NCI-H2107 treated with DMSO at 0.1 percent for 48 hours (cell line): Measurements from ENCODE around the gene KLHL17.

Experiments
- DNase-seq: peaks from one replicate; lab custom pipeline; 2025; ENCODE audit not compliant: unreplicated experiment; lab: John Stamatoyannopoulos, UW

Gene KLHL17

DNA sequence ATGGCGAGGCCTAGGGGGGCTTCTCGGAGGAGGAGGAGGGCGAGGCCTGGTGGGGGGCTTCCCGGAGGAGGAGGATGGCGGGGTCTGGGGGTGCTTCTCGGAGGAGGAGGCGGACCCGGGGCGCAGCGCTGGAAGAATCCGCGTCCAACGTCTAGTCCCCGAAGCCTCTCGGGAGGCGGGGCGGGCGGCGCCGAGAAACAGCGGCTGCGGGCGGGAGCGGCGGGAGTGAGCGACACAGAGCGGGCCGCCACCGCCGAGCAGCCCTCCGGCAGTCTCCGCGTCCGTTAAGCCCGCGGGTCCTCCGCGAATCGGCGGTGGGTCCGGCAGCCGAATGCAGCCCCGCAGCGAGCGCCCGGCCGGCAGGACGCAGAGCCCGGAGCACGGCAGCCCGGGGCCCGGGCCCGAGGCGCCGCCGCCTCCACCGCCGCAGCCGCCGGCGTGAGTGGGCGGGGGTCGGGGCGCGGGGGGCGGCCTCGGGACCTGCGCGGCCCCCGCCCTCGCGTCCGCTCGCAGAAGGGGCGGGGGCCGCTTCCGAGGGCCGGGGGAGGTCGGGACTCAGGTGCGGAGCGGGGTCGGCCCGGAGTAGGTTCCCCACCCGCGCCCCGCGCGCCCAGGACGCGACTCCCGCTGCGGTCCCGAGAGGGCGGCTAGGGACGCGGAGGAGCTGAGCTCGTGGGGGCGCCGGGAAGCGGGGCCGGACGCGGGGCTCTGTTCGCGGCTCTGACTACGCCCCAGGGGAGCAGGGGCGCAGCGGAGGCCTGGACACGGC is at the start of gene KLHL17:
Gene KLHL17, plus strand, starts transcription at position 222 of the 769 bp plus-strand sequence. Its CDS starts 110 bp downstream, at position 332.
- DNase-seq, result no peak

- no peak for DNase-seq
Observed at GRCh38 chr1:910881-911721, 49.3 kb upstream of the KLHL17 start.

DNA sequence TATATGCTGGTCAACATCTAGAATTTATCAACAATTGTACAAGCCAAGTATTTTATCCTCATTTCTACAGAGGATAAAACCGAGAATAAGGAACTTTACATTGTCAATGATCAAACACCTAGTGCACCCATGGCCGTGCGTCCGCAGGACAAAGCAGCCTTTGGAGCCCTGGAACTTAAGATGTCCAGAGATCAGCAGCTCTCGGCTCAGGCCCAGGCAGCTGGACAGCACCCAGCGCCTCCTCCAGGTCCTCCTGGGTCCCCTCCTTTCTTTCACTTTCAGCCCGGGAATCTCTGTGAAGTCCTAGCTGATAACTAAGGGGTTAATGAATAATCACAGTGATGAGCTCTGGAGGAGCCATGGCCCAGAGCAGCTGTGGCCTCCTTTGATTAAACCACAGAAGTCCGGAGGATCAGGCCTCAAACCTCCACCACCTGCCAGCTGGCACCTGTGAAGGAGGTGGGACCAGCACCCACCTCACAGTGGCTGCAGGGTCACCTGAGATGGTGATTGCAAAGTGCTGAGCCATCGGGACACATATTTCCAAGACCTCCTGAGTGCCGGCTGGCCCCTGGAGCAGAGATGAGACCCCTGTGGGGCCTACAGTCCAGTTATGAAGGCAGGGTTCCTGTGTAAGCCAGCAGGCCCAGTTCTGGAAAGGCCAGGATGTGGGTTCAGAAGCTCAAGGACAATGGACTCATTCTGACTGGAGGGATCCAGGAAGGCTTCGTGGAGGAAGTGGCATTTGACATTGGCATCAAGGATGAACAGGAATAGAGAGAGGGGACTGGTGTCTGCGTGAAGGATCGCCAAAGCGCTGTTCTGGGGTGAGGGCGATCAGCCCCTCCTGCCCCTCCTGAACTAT is 48.3 kb upstream of the KLHL17 start:
- no peak for DNase-seq

- no peak for DNase-seq
Observed at GRCh38 chr1:912740-913301, 47.6 kb upstream of the KLHL17 start.

DNA sequence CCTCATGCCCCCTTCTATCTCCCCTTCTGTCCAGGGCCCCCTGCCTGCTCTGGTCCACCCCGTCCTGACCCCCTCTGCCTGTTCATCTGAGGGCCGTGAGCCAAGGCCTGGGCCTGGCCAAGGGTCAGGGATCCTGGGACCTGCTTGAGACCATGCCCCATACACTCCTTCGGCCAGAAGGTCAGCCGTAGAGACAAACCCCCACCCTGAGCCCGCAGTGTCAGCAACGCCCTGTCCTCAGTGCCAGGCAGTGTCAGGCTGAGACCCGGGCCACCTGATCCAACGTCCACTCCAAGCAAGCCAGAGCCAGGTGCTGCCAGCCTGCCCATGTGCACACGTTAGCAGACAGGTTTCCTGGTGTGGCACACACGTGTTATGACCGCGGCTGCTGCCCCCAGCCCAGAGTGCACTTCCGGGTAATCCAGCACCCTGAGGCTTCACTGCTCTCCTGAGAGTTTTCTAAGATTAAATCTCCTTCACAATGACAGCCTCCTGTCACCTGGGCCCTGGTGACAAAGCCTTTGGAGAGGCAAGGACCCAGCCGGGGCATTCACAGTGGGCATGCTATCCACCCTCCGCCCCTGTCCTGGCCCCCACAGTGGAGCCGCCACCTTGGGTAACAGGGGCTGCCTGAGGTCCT is 46.8 kb upstream of the KLHL17 start:
- no peak for DNase-seq

- DNase-seq, result no peak
Observed at GRCh38 chr1:914131-914890, 46.1 kb upstream of the KLHL17 start.

GRCh38 chr1:914891-915280 is 45.5 kb upstream of the KLHL17 start:
- no peak for DNase-seq

GRCh38 chr1:915295-916172 is 44.9 kb upstream of the KLHL17 start:
- DNase-seq, result no peak

DNA sequence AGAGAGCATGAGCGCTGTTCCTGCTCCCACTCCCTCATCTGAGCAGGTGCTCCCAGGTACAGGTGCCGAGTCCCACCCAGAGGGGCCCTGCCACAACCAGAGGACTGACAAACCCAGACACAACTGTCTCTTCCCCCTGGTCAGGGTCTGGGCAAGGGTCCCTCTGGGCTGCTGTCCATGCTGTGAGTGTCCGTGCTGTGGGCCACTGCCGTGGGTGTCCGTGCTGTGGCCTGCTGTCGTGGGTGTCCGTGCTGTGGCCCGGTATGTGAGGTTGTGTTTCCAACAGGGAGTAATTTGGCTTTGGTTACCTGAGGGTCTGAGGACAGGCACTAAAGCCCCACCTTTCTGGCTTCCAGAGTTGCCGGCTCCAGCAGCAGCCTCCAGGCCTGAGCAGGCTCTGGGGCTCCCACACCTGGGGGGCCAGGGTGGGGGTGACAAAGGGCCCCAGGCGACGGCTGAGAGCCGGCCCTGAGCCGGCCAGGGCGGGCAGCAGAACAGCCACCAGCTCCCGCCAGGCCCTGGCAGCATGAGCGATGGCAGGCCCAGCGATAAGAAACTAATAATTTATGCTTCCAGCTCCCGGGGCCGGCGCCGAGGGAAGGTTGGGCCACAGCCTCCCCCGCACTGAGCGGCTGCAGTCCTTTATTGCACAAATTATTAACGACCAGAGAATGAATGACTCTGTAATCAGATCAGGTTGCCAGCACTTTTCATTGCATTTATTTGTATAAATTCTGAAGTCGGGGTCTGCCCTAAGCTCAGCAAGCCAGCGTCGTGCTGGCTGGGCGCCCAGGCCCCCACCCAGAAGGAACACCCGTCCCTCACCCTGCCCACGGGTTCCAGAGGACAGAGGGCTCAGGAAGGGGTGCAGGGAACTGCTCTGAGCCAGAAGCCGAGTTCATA is 44.0 kb upstream of the KLHL17 start:
- no peak for DNase-seq

DNA sequence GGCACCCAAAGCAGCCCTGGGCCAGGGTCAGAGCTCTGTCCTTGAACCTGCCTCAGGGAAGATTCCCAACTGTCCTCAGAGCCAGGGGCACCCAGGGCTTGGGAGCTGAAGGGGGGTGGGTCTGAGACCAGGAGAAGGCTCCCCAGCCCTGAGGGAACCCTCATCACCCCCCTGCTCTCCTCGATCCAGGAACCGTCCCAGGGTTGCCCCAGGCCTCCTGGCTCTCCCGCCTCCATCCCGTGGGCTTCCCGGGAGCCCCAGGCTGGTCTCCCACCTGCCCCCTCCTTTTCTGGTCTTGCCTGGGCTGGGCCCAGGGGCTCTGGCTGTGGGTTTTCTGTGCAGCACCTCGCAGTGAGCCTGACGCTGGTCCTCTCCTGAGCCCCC is 43.3 kb upstream of the KLHL17 start:
- no peak for DNase-seq

GRCh38 chr1:917466-918091 is 42.8 kb upstream of the KLHL17 start:
- DNase-seq, result no peak

GRCh38 chr1:918353-918752 is 42.0 kb upstream of the KLHL17 start:
- DNase-seq, result no peak

GRCh38 chr1:918843-919242 is 41.5 kb upstream of the KLHL17 start:
- DNase-seq, result no peak

DNA sequence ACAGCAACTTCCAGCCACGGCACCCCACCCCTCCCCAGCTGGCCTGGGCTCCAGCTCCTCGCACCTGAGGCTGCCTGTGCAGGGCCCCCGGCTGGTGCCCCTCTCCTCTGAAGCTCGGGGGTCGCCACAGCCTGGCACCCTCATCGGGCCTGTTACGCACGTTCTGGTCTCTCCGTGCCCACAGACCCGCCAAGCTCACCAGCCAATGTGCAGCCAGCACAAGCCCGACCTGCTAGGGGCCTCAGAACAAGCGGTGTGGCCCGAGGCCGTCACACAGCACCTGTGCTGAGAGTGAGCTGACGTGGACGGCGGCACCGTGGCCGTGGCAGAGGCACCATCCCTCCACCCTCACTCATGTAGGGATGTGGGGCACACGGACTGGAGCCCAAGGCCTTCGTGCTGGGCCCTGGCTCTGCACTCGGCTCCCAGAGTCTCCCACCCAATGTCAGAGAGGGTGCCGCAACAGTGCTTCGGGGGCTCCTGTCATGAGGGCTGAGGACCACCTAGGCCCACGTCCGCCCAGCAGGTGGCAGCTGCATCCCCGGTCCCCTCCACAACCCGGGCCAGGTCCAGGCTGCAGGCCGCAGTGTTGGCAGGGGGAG is 41.0 kb upstream of the KLHL17 start:
- no peak for DNase-seq

GRCh38 chr1:920010-920409 is 40.4 kb upstream of the KLHL17 start:
- DNase-seq, result no peak

DNA sequence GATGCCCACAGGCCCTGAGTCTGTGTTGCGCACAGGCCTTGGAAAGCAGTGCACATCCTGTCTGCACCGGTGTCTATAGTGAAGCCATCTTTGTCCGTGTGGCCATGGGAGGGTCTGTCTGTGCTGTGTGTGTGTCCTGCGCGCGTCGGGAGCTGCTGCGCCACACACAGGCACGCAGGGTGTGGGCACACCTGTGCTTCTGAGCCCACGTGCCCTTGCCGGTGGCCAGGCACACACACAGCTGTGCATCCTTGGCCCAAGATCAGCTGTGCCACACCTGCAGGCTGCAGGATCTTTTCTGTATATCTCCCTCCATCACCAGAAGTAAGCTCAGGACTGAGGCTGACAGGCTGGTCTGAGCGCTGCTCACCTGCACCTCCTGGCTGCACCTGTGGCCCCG is 39.9 kb upstream of the KLHL17 start:
- no peak for DNase-seq
